Endothelial cell of hepatic sinusoid (primary cell): ENCODE measurements around the gene MCM5.
"Not testable (repeated sequence)": the region's sequence is repeated elsewhere in the genome, so short reads cannot be mapped to it uniquely, and the experiment has no call there.

ENCODE experiments used
- in situ Hi-C: cut with HindIII; loops from 2 replicates; pipeline ENCODE4 v1.10.0; 2017; ENCODE audit warnings: low sequenced_read_pairs

The MCM5 gene

DNA sequence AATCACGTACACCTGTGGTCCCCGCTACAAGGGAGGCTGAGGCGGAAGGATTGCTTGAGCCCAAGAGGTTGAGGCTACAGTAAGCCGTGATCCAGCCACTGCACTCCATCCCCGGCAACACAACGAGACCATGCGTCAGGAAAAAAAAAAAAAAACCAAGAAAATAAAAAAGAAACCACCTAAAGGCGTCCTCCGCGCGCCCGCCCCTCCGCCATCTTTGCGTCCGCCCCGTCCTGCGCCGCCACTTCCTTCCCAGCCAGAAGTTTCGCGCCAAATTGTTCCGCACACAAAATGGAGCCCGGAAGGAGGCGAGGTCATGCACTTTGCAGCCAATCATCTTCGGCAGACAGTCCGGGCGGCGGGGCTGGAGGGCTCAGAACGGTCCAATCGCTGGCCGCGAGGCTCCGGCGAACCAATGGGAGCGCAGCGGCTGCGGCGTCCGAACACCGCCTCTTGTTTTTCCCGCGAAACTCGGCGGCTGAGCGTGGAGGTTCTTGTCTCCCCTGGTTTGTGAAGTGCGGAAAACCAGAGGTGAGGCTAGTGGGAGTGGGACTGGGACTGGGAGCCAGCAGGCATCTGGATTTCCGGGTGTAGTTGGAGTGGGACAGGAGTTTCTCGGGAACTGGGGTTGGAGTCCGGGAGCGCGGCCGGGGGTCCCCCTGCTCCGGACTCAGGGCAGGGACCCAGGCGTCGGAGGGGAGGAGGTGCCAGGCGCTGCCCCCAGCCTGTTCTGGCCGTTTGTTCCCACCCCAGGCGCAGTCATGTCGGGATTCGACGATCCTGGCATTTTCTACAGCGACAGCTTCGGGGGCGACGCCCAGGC, at the start of gene MCM5:
Gene MCM5 (plus strand): TSS at position 463 of the 823 bp plus-strand sequence. CDS start 299 bp downstream, at position 762.
- in situ Hi-C loops = loop anchor here (10.0 kb wide), 1 partner anchor 165 kb away; no protein-coding TSS in a partner anchor

DNA sequence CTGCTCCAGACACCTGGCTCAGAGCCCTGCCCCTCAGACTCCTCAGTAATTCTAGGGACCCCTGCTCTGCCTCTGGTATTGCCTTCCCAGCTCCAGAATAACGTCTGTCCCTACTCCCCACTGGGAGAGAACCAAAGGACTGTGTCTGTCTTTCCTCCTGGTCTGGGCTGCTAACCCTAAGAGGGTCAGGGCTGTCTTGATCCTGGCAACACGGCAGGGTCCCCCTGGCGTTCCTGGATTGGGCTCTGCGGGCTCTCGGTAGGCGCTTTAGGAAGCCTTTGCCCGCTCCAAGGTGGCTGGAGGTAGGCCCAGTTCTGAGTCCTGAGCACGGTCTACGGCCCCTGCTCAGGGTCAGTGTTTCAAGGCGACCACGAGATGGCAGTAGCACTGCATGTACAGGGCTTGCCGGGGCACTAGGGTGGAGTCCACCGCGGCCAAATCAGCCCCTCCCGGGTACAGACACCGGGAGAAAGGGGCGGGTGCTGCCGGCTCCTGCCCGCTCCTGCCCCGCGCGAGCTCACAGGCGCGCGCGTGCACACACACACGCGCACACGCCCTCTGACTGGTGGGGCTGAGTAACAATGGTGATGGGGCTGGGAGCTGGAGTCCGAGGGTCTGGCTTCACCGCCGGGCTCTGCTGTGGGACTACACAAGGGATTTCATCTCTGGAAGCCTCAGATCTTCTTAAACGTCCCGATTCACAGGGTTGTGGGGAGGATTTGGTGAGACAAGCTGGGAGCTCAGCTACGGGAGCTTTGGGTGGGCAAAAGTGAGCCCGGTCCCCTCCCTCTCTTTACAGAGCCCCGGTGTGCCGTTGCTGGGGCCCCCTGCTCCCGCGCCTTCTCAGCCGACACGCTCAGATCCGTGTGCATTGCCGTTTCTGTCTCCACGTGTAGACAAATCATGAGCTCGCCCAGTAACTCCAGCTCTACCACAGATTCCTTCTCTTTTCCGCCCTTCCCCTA, 49.1 kb upstream of the MCM5 start:
- in situ Hi-C loops = no loop called here

DNA sequence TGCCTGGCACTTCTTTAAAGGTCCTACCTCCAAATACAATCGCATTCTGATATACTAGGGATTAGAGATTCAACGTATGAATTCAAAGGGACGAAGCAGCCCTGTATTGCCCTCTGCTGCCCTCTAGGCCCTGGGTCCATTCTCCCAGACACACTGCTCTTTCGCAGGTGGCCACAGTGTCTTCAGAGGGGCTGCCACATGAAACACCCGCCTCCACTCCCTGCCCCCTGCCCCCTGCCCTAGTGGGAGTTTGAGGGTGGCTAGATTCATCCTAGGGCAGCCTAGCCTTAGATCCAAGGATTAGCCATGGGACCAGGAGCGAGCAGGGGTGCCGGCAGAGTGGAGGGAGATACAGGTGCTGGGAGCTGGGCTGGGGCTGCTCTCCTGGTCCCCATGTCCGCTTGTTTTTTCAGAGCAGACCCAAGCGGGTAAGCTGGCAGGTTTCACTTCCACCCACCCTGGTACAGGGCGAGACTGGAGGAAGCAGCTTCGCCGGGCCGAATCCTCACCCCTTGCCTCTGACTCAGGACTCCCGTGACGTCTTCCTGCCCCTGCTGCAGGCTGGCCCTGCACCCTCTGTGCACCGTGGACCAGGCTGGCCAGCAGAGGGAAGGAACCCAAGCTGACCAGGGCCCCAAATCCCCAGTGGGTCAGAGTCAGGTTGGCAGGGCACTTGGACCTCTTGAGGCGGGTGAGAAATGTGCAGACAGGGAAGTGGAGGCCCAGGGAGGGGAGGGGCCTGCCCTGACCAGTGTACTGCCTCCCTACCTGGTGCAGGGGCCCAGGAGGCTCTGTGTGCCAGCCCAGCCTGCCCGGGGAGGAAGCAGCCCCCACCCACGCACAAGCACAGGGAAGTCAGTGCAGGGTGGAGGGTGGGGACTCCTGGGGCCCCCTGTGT, 47.5 kb upstream of the MCM5 start:
- in situ Hi-C loops = no loop called here

DNA sequence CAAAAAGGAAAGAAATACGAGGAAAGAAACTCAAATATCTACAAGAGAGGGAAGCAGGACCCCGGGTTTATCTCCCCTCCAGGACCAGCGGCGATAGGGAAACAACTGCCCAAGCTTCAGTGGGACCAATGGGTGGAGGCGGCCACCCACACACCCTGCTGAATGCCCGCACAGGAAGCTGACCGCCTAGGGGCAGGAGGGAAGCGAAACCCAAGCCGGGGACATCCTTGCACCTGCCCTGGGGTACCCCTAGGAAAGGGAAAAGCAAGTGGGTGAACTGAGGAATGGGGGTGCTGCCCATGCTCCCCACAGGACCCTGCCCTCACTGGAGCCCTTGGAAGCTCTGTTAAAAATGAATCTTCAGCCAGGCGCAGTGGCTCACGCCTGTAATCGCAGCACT, 46.6 kb upstream of the MCM5 start:
- in situ Hi-C loops = no loop called here

DNA sequence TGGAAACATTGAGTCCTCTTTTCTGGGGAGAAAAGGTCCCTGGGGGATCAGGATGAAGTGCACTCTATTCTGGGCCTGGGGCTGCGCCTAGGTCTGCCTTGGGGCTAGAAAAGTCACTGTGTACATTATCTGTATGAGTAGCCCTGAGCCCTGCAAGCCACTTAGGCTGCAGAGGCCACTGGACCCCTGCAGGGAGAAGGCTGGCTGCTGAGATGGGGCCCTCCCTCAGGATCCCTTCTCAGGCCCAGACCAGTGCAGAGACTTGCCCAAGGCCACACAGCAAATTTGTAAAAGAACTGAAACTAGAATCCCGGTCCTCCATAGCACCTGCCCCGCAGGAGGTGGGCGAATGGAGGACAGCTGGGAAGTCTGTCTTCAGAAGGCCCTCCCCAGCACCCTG, 45.9 kb upstream of the MCM5 start:
- in situ Hi-C loops = no loop called here

DNA sequence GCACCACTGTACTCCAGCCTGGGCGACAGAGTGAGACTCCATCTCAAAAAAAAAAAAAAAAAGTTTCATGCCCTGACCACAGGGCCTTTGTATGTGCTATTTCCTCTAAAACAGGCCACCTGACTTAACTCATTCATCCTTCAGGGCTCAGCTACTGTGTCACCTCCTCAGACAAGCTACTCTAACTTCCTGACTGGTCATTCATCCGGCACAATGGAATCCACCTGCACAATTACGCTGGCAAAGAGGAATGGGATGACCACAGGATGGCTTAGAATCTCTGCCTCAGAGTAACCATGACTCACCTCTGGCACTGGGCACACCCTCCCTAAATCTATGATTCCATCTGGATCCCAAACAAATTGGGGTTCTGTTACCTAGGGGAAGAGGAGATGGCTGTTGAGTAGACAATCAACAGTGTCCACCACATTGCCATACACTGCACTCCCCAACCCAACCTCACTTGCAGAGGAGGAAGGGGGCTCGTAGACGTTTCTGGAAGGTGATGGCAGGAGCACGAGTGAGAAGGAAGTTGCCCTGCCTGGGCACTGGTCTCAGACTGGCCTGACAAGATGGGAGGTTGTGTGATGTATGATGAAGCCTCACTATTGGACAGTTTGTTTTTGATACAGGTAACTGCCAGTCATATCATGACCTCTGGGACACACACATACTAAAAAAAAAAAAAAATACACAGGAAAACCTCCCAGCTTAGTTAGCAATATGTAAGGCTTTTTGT, 41.9 kb upstream of the MCM5 start:
- in situ Hi-C loops = no loop called here

DNA sequence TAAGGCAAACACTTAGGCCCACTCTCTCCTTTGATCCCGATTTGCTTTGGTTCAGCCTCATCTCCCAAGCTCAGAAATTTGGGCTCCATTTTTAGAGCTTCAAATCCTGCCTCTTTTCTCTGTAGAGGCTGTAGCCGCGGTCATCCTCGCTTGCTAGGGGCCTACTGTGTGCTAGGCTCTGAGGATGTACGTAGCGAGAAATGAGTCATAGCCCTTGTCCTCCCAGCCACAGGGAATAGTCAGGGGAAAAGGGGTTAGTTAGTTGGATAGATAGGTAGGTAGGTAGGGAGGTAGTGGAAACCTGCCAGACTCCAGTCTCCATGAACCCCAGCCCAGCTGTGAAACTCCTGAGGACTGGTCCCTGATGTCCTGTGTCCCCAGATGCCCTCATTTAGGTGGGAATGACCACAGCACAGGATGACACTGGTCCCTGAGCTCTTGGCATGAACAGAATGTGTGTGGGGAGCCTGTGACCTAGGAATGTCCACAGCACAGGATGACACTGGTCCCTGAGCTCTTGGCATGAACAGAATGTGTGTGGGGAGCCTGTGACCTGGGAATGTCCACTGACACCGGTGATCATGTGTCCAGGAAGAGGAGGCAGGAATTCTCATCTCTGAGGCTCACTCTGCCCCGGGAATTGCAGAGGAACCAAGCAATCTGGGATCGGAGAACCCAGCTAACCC, 40.4 kb upstream of the MCM5 start:
- in situ Hi-C loops = no loop called here

DNA sequence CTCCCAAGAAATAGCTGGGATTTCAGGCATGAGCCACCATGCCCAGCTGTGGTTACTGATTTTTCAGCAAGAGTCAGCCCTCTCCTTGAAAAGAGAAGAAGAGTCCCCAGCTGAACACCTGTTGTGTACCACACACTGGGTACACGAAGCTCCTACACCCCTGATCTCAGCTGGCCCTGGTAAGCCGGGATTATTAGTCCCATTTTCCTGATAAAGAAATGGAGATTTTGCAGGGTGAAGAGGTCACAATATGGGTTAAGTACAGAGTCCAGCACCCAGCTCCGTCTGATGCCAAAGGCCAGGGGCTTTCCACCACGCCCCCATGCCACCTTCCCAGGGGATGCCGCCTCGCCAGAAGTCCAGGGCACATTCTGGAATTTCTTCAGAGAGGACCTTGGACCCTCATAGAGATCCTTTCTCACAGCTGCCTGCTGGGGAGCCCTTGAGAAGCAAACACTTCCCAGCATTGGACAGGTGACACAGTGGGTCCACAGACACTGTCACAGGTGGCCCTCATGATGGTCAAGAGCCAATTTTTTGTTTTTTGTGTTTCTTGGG, 38.9 kb upstream of the MCM5 start:
- in situ Hi-C loops = no loop called here

DNA sequence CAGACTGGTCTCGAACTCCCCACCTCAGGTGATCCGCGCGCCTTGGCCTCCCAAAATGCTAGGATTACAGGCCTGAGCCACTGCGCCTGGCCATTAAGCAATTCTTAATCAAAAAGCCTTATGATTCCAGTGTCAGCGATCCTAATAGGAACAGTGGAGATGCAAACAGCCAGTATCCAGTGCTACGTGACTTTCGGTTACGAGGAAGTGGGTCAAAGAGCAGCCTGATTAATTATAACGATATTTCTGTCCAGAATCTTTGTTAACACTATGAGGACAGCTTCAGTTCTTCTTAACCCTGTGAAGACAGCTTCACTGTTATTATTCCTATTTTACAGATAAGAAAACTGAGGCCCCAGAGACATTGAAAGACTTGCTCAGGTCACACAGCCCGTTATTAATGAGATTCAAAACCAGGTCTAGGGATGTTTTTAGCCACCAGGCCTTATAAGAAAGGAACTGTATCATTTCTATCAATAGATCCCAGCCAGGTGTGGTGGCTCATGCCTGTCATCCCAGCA, 36.3 kb upstream of the MCM5 start:
- in situ Hi-C loops = no loop called here

DNA sequence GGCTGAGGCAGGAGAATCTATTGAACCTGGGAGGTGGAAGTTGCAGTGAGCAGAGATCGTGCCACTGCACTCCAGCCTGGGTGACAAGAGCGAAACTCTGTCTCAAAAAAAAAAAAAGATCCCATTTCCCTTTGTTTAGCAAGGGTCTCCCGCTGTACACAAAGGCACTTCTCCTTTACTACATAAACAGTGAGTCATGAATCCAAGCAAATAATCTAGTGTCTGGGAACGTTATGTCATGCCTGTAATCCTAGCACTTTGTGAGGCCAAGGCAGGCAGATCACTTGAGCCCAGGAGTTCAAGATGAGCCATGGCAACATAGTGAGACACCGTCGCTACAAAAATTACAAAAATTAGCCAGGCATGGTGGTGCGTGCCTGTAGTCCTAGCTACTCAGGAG, 35.7 kb upstream of the MCM5 start:
- in situ Hi-C loops = not testable (repeated sequence)

DNA sequence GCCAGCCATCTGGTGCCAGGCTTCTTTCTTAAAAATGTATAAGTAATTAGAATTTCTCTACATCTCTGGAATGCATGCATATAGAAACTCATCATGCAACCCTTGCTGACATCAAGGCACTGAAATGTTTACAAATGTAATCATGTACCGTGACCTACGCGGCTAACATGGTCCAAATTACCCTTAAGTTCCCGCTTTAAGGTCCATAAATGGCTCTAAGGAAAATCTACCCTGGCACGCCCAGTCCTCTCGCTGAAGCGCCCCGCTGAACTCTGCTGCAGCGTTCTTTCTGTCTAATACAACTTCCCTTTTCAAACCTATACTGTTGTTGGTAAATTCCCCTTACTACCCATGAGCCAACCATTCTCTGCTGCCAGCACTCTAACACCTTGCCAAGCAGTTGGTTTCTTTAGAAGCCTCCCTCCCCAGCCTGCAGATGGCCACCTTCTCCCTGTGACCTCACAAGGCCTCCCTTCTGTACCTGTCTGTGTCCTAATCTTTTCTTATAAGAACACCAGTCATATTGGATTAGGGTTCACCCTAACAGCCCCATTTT, 32.5 kb upstream of the MCM5 start:
- in situ Hi-C loops = no loop called here

DNA sequence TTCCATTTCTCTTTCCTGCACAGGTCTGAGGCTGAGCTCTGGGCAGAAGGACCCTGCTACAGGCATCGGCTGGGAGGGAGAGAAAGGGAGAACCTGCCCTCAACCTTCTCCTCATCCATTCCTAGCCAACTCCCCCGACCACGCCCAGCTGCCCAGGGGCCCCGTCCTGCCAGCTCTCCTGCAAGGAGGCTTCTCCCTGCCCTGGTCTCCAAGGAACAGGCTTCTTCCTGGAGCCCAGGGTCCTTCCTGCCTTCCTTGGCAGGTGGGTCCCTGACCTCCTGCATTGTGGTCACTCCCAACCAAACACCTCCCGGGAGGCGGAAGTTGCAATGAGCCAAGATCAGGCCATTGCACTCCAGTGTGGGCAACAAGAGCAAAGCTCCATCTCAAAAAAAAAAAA, 31.6 kb upstream of the MCM5 start:
- in situ Hi-C loops = no loop called here

DNA sequence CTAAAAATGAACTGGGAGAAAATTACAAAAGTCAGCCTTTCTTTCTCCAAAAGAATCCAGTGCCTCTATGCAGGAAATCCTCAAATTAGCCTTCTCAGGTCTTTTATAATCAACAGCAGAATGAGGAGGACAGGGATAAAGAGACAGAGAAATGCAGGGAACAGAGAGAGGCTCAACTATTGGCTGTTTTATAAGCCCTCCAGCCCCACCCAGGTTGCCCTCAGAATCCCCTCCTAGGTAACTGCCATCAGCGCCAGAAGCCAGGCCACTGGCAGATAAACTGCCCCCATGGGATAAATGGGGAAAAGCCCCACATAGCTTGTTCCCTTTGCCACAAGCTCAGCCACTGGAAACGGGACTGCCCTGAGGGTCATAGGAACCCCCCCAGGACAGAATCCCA, 29.9 kb upstream of the MCM5 start:
- in situ Hi-C loops = no loop called here

DNA sequence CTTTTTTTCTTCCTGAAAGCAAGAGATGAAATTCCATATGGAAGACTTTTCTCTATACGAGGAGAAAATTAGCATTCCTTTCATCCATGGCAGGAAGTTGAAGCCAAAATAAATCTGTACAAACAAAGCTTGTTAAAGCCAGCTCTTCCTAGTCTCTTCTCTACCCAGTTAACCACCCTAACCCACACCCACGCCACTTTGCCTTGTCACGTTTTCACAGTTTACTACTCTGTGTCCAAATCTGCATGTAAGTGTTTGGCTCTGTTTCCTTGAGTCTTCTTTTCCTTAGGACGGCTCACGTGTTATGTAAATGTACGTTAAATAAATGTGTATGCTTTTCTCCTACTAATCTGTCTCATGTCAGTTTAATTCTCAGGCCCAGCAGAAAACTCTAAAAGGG, 26.2 kb upstream of the MCM5 start:
- in situ Hi-C loops = no loop called here

DNA sequence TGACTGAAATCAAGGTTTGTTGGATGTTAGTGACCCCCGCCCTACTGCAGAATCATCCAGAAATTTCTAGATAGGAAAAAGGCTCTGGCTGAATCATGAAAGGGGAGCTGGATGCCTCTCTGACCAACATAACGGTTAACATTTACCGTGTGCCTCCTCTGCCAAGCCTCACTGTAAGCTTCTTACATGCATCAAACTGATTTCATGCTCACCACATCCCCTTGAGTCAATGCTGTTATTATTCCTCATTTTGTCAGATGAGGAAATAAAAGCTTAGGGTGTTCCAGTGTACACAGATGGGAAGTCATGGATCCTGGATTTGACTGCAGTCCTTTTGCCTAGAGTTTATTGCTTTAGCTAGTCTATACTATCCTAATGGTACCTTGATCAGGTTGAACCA, 24.9 kb upstream of the MCM5 start:
- in situ Hi-C loops = loop anchor here (5.0 kb wide), 1 partner anchor 192 kb away; no protein-coding TSS in a partner anchor

DNA sequence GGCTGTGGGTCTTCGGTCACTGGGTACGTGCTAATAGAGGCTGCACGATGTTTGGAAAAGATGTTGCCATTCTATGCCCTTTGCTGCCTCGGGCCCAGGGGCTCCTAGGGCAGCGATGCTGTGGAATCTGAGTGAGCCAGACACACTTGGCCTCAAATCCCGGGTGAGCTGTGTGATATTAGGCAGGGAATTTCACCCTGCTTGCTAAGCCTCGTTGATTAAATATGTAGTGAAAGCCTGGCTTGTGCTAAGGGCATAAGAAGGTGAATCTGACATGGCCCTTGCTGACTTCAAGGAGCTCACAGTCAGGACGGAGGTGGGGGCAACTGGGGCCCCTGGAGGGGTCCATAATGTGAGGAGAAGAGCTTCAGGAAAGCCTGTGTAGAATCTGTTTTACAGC, 24.4 kb upstream of the MCM5 start:
- in situ Hi-C loops = loop anchor here (5.0 kb wide), 1 partner anchor 192 kb away; no protein-coding TSS in a partner anchor

DNA sequence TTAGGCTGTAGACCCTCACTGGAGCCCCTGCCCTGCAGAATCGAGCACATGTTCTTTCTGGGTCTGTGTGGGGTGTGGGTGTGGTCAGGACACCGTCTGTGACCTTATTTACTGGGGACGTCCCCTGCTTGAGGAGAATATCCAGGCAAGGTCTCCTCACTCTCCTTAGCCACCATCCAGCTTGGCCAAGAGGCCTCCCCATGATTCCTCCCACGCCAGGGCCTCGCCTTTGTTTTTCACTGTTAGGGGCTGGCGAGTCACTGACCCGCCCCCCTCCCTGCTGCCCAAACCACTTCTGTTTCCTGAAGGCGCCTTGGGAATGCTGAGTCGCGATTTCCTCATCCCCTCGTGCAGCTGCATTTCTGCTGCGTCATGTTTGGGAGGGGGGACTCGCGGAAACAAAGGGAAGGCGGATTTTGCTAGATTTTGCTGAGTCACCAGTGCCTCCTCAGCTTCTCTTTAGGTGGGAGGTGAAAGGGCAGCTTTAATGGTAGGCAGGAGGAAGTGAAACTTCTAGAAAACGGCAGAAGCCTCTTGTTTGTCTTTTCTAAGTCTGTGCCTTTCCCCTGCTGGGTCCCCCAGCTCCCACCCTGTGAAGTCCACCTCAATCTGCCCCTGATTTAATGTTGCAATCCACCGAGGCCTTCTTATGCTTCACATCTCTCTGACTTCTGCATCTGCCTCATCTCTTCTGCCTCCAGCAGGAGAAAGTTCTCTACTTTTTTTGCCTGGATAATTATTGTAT, 23.0 kb upstream of the MCM5 start:
- in situ Hi-C loops = loop anchor here (5.0 kb wide), 1 partner anchor 190 kb away; no protein-coding TSS in a partner anchor

DNA sequence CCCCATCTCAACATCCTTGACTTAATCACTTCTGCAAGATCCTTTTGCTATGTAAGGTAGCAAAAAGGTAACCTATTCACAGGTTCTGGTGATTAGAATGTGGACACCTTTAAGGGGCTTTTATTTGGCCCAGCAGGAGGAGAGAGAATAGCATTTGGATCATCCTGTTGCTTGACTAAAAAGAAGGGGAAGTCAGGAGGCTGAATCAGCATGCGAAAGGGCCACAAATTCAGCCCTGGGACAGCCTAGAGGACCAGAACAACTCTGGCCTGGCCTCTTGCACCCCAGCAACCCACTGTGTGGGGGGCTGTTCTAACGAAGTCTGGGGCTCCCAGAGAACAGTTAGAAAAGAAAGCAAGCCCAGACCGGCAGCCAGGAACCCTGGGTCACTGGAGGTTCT, 22.2 kb upstream of the MCM5 start:
- in situ Hi-C loops = loop anchor here (5.0 kb wide), 1 partner anchor 190 kb away; no protein-coding TSS in a partner anchor
